HG02852 (cell line): ENCODE measurements around the gene SDHC.
"Not testable (repeated sequence)": the region's sequence is repeated elsewhere in the genome, so short reads cannot be mapped to it uniquely, and the experiment has no call there.

Experiments
- ATAC-seq: cut with Tn5 transposase; IDR thresholded peaks from one replicate; pipeline ENCODE4 v1.9.1; 2021; ENCODE audit warnings: mild to moderate bottlenecking, moderate library complexity; ENCODE audit not compliant: unreplicated experiment

The SDHC gene

DNA sequence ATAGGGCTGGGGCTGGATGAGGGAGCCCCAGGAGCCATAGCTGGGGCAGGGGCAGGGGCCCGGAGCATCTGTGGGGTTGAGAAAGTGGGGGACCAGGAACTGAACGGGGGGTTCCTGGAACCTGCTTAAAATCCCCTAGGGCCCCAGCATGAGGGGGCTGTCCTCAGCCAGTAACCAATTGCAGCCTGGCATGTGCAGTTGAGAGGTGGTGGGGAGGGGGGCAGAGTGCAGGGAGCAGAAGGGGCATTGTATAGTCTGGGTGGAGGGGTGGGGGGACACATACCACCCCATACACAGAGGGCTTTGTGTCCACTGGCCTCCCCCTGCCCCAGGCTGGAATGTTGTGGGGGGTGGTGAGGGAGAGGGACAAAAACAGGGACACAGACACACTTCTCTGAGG, 4.3 kb upstream of the SDHC start, which contains the start of gene MPZ:
Gene MPZ (minus strand): TSS at position 101 of the 400 bp plus-strand sequence. CDS start 63 bp downstream, at position 38.
- no peak for ATAC-seq

DNA sequence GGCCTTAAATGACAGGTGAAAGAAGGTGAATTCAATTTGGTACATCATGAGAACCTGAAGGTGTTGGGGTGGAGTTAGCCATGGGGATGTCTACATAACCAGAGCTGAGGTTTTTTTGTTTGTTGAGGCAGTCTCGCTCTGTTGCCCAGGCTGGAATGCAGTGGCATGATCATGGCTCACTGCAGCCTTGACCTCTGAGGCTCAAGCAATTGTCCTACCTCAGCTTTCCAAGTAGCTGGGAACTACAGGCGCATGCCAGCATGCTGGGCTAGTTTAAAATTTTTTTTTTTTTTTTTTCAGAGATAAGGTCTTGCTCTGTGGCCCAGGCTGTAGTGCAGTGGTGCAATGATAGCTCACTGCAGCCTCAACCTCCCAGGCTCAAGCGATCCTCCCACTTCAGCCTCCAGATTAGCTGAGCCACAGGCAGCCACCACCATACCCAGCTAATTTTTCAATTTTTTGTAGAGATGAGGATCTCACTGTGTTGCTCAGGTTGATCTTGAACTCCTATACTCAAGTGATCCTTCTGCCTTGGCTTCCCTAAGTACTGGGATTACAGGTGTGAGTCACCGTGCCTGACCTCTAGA, 2.5 kb upstream of the SDHC start:
- no peak for ATAC-seq

DNA sequence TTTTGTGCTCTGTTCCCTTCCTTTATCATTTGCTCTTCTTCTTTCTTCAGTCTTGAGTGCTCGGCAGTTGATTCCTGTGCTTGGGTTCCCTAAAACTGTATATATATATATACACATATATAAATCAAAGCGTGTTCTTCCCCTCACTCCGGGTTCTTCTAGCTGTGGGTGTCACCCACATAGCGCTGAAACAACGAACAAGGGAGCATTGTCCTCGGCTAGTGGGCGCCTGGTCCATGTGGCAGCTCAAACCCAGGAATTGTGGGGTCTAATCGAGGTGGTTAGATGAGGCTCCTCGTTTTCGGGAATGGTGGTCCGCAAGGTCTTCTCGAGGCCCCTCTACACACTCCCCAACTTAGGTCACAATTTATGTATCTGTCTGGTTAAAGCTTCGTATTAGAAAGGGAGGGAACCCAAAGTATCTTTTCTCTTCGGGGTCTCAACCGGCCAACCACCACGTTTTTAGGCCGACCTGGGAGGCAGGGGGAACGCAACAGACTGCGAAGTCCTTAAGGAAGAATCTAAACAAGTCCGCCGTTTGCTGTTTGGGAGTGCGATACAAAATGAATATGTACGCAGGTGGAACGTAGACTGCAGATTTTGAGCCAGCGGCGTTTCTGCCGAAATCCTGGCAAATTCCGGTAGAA, 504 bp upstream of the SDHC start:
- peak; percentile 23 for ATAC-seq

DNA sequence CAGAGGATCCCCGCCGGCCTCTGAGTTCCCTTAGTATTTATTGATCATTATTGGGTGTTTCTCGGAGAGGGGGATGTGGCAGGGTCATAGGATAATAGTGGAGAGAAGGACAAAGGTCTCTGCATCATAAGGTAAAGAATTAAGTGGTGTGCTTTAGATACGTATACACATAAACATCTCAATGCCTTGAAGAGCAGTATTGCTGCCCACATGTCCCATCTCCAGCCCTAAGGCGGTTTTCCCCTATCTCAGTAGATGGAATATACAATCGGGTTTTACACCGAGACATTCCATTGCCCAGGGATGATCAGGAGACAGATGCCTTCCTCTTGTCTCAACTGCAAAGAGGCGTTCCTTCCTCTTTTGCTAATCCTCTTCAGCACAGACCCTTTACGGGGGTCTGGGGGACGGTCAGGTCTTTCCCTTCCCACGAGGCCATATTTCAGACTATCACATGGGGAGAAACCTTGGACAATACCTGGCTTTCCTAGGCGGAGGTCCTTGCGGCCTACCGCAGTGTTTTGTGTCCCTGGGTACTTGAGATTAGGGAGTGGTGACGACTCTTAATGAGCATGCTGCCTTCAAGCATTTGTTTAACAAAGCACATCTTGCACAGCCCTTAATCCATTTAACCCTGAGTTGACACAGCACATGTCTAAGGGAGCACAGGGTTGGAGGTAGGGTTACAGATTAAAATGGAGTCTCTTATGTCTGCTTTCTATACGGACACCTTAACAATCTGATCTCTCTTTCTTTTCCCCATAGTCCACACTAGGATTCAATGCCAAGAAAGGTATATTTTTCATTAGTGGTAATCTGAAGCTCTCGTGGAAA, 1.9 kb downstream of the SDHC start:
- not testable (repeated sequence) for ATAC-seq

DNA sequence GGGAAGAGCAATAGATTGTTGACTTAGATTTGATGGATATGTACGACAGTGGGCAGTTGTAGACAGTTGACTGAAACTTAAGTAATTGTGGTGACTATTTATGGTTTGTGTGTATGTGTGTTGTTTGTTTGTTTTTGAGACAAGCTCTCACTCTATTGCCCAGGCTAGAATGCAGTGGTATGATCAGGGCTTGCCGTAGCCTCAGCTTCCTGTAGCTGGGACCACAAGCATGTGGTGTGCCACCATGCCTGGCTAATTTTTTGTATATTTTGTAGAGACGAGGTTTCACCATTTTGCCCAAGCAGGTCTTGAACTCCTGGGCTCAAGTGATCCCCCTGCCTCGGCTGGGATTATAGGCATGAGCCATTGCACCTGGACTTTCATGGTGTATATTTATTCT, 9.8 kb downstream of the SDHC start:
- ATAC-seq: no peak

DNA sequence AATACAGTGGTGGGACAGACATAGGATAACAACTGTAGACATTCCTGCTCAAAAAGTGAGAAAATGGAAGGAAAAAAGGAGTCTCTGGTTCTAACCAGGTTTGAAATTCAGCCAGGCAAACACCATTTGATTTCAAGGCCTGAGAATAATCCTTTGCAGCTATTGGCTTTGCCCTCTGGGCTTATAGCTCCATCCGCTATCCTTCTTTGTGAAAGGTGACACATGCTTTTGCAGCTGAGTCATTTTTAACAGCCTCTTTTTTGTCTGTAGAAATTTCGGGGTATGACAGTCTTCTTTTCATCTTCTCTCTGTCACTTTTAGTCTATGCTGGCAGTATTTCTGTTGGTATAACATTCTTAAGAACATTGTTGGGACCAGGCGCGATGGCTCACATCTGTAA, 16.2 kb downstream of the SDHC start:
- no peak for ATAC-seq

DNA sequence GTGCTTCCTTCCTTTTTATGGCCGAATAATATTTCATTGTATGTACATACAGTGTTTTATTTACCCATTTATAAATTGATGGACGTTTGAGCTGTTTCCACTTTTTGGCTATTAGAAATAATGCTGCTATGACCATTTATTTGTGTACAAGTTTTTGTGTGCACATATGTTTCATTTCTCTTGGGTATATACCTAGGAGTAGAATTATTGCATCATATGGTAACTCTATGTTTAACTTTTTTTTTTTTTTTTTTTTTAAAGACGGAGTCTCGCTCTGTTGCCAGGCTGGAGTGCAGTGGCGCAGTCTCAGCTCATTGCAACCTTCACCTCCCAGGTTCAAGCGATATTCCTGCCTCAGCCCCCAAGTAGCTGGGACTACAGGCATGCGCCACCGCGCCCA, 19.0 kb downstream of the SDHC start:
- no peak for ATAC-seq

DNA sequence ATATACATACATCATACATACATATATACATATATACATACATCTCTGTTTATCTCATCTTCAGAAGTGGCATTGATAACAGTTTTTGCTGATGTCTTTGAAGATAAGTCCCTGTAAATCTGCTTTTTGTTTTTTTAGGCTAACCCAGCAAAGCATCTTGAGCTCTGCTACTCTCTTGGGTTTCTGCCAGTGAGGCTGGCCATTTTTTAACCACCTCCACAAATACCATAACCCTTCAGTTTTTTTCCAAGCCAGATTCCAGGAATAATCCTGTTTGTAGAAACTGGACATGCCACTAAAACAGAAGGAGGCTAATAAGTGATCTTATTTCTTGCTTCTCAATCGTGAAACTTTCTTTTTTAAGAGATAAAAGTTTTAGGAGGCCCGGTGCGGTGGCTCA, 21.6 kb downstream of the SDHC start:
- ATAC-seq: no peak

DNA sequence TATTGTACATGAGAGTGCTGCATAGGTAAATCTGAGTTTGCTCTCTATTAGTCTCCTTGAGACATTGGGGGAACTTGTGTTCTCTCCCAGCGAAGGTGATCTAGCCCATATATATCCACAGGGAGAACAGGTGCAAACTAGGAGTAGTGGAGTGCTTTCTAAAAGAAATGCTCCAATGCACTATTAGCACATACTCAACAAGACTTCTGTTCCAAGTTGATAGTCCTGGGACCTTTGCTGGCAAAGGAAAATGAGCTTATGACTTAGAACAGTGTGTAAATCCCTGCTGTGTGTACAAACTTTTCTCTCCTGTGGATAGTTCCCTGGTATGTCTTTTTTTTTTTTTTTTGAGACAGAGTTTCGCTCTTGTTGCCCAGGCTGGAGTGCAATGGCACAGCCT, 28.0 kb downstream of the SDHC start:
- no peak for ATAC-seq

DNA sequence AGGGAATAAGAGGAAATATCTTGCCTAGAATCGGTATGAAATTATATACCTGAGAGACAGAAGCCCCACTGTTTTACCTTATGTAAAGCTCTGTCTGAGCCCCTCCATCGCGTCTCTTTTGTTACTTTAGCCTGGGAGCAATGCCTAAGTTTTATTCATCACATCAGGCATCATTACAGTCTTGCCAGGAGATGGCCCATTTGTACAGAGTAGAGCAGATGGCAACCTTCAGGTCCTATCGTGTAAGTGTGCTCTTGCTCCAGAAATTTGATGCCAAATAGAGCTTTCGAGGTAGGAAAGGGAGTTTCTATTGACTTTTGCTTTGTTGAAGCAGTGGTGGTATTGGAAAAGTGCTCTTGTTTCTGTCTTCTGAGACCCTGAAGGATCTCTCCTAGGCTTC, 28.6 kb downstream of the SDHC start:
- ATAC-seq: no peak

DNA sequence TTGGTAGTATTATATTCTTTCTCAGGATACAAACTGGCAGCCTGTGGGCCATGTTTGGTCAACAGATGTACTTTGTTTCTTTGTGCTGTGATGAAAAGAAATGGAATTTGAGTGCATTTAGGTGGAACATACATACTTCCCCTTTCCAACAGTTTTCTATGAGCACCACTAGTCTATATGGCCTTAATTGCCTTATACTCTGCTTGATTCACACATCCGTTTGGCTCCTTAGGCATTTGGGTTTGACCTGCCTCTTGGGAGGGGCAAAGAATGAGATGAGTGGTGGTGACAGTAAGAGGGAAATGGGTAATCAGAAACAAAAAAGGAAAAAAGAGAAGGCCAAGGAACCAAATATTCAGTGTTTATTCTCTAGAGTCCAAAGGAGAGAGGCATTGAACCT, 36.5 kb downstream of the SDHC start:
- ATAC-seq: no peak

DNA sequence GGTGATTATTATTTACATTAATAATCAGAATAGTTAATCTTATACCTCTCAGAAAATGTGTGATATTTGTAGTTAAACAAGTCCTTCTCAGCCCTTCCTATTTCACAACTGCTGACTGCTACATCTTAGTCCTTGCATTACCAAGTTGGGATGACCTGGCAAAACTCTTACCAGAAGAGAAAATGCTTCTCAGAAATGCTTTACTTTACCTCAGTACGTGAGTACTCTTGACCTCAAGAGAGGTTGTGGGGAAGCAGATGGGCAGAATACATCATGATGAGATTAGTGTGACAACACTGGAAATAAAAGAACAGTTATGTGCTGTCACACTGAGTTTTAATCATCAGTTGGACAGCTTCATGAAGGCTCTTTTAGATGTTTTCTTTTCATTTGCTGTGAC, 37.3 kb downstream of the SDHC start:
- ATAC-seq: no peak

DNA sequence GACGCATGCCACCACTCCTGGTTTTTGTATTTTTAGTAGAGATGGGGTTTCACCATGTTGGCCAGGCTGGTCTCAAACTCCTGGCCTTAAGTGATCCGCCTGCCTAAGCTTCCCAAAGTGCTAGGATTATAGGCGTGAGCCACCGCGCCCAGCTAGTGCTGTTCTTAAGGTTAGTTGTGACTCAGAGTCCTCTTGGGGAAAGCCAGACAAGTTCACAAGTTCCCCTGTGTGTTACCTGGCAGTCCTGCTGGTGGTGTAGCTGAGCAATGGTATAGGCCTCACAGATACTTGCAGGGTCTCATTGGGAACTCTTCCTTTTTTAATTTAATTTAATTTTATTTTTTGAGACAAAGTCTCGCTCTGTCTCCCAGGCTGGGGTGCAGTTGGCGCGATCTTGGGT, 42.9 kb downstream of the SDHC start:
- ATAC-seq: no peak

DNA sequence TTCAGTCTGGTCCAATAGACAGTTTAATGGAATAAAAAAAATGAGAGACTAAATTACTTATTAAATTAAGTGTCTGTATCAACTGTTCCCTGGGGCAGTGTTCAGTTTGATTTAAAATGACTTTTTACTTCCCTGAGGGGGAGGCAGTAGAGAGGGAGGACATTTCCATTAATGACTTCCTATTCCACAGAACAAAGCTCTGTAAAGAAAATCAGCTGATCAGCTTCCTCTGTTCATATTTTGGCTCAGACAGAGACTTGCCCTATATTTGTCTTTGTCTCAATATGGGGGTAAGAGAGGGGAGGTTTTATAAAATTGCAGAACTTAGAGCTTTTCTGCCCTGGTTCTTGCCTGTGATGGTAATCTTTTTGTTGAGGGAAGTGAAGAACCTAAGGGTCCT, 45.1 kb downstream of the SDHC start:
- ATAC-seq: no peak

DNA sequence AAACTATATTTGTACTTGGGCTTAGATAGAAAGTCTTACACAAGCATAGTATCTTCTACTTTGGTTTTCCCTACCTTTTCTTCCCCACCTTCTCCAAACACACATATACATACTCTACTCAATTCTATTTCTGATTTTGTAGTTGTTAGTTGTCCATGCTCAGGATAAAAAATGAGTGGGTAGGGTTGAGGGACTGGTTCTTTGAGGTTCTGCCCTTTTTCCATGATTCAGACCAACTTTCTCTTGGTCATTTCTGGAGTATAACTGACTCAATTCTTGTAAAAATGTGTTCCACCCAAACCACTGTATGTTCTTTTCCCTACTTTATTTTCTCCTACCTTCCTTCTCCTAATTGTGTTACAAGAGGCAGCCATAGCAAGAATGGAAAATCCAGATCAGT, 50.2 kb downstream of the SDHC start:
- ATAC-seq: no peak

DNA sequence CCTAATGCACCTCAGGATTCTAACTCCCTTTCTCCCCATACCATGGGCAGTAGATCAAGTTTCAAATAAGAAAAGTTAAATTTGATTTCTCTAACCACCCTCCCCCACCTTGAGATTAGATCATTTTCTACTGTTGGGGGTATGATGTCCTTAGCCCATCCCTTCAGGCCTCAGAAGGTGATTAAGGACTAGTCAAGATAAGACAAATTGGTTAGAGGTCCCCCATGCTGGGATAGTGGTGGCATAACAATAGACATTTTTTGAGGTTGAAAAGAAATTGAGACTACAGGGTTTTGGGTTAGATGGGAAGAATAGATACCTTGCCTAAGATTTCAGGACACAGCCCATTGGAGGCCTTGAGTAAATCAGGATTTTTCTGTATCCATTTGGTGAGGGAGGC, 51.0 kb downstream of the SDHC start:
- ATAC-seq: no peak

DNA sequence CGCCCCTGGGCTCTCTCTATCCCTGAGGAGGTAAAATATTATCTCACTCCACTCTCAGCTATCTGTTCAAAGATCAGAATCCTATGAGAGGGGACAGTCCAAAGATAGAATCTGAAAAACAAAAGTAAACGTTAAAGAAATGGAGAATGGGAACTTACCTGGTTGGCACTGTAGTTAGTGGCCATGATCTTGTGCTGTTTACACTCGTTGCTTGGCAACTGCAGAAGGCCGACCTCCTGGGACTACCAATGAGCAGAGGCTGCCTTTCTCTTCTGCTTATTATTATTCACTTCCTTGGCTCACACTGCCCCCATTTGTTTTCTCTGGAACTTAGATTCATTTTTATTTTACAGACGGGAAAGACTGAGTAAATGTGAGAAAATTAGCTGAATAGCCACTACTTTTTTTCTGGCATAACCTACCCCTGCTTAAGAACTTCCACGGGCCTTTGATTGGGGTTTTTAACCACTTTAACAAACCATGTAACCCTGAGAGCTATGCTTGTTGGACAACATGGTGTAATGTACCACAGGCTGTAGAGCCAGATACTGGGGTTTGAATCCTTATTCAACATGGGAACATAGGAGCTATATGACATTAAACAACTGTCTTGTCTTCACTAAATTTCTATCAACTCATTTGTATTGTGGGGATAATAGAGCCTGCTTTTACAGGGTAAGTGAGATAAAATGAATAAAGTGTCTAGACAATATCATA, 53.7 kb downstream of the SDHC start, which contains the start of gene CFAP126:
Gene CFAP126 (minus strand): TSS at position 193 of the 717 bp plus-strand sequence. CDS start 8 bp downstream, at position 185.
- peak; percentile 79 for ATAC-seq

DNA sequence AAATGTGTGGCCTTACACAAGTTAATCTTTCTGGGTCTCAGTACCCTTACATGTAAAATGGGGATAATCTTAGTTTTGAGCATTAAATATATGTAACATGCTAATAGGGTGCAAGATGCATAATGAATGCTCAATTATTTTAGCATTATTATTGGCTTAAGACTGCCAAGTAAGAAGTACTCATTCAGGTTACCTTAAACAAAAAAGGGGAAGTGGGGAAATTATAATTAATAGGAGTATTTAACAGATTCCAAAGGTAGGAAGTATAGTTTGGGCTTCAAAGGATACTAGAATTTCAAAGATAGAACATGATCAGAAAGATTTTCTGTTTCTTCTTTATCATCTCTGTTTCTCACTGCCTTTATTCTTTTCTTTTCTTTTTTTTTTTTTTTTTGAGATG, 59.3 kb downstream of the SDHC start:
- ATAC-seq: no peak

DNA sequence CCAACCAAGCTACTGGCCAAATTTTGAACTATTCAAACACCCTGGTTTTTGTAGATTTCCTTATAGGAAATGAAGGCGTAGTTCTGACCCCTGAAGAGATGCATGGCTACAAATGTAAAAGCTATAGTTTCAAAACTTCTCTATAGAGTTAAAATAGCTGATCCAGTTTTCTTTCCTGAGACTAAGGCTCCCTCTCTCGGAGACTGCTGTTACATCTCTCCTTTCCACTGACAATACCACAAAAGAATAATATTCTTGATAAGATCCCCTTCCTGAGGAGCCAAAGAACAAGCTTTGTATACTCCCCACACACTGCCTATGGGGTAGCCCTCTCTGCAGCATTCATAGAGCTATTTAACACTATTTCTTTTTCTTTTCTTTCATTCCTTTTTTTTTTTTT, 60.2 kb downstream of the SDHC start:
- ATAC-seq: no peak

DNA sequence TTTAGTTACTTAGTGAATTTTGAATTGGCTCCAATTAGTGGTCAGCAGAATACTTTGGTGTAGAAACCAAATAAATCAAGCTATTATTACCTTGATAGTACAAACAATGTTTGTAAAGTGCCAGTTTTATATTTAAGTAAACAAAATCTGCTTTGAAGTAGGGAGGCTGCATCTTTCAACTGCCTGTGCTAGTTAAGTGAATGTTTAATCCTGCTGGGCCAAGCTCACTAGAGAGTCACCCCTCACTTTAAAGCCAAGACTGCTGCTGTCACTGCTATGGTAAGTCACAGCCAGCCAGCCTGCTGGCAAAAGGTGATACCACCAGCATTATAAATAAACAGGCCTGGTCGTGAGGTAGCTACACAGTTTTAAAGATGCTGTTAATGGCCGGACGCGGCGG, 63.8 kb downstream of the SDHC start:
- ATAC-seq: no peak

DNA sequence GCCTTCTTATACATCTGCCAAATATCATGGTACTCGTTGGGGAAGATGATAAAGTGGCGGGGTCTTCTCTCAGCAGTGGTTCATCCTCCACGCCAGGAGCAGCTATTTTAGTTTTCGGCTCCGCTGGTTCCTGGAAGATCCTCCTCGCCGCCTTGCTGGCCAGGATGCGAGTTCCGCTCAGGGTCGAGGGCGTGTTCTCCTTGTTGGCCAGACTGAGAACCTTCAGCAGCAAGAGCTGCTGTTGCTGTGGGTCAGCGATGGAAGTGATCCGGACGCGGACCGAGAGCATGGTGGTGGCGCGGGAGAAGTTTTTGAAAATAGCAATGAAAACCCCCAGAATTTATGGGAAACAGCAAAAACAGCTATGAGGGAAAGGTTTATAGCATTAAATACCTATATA, 64.9 kb downstream of the SDHC start:
- no peak for ATAC-seq
